HEK293 (cell line): ENCODE data around the gene KLRD1.

ENCODE experiments used
- BCL11A ChIP-seq: fragments of 450-650 bp; formaldehyde crosslinking; IDR thresholded peaks from 2 replicates; pipeline ENCODE4 v1.5.1; 2016; ENCODE audit warnings: low read depth, missing biosample characterization, missing genetic modification characterization
- MZF1 ChIP-seq: fragments of 450-650 bp; formaldehyde crosslinking; IDR thresholded peaks from 2 replicates; pipeline ENCODE4 v1.5.1; 2017; ENCODE audit warnings: missing biosample characterization, missing genetic modification characterization, borderline replicate concordance
- ZIC2 ChIP-seq: fragments of 450-650 bp; formaldehyde crosslinking; IDR thresholded peaks from 2 replicates; pipeline ENCODE4 v1.5.1; 2016; ENCODE audit warnings: missing biosample characterization, missing genetic modification characterization
- ZNF121 ChIP-seq: fragments of 450-650 bp; formaldehyde crosslinking; IDR thresholded peaks from 2 replicates; pipeline ENCODE4 v1.5.1; 2016; ENCODE audit warnings: missing biosample characterization, missing genetic modification characterization
- ZNF157 ChIP-seq: fragments of 450-650 bp; formaldehyde crosslinking; IDR thresholded peaks from 2 replicates; pipeline ENCODE4 v1.5.1; 2016; ENCODE audit warnings: missing biosample characterization, missing genetic modification characterization
- ZNF23 ChIP-seq: fragments of 450-650 bp; formaldehyde crosslinking; IDR thresholded peaks from 2 replicates; pipeline ENCODE4 v1.5.1; 2016; ENCODE audit warnings: missing biosample characterization, missing genetic modification characterization, borderline replicate concordance
- ZNF274 ChIP-seq, 2 experiments: fragments of 200-500 bp in 1 of 2; fragments of 450-650 bp in 1 of 2; sonication (Bioruptor generic) in 1 of 2; formaldehyde crosslinking in 1 of 2; IDR thresholded peaks; 2 replicates each; pipeline versions ENCODE4 v1.5.1 to v1.6.1; 2014 to 2016; ENCODE audit warnings: borderline replicate concordance in 1 of 2, inconsistent platforms in 1 of 2, low read length in 1 of 2, missing biosample characterization in 1 of 2, missing genetic modification characterization in 1 of 2
- ZNF335 ChIP-seq: fragments of 450-650 bp; formaldehyde crosslinking; conservative IDR thresholded peaks from 2 replicates; pipeline ENCODE4 v1.5.1; 2016; ENCODE audit warnings: missing biosample characterization, missing genetic modification characterization
- TF ChIP-seq, protein P1 (sequence below): fragments of 450-650 bp; formaldehyde crosslinking; IDR thresholded peaks from 2 replicates; pipeline ENCODE4 v1.5.1; 2016; ENCODE audit warnings: missing biosample characterization, missing genetic modification characterization
- TF ChIP-seq, protein P2 (sequence below): fragments of 450-650 bp; formaldehyde crosslinking; IDR thresholded peaks from 2 replicates; pipeline ENCODE4 v1.5.1; 2016; ENCODE audit warnings: missing biosample characterization, missing genetic modification characterization
- TF ChIP-seq, protein P3 (sequence below): fragments of 450-650 bp; formaldehyde crosslinking; IDR thresholded peaks from 2 replicates; pipeline ENCODE4 v1.5.1; 2016; ENCODE audit warnings: missing biosample characterization, missing genetic modification characterization
- TF ChIP-seq, protein P4 (sequence below): fragments of 450-650 bp; formaldehyde crosslinking; conservative IDR thresholded peaks from 2 replicates; pipeline ENCODE4 v1.5.1; 2016; ENCODE audit warnings: low read depth, missing biosample characterization, missing genetic modification characterization
- TF ChIP-seq, protein P5 (sequence below): fragments of 450-650 bp; IDR thresholded peaks from 2 replicates; pipeline ENCODE4 v1.5.1; 2018; ENCODE audit warnings: missing biosample characterization, missing genetic modification characterization
- TF ChIP-seq, protein P6 (sequence below): sonication (generic); formaldehyde crosslinking; IDR thresholded peaks from 2 replicates; pipeline ENCODE4 v1.8.1; 2022; ENCODE audit warnings: mild to moderate bottlenecking, moderate library complexity, missing genetic modification reagents

DNA sequence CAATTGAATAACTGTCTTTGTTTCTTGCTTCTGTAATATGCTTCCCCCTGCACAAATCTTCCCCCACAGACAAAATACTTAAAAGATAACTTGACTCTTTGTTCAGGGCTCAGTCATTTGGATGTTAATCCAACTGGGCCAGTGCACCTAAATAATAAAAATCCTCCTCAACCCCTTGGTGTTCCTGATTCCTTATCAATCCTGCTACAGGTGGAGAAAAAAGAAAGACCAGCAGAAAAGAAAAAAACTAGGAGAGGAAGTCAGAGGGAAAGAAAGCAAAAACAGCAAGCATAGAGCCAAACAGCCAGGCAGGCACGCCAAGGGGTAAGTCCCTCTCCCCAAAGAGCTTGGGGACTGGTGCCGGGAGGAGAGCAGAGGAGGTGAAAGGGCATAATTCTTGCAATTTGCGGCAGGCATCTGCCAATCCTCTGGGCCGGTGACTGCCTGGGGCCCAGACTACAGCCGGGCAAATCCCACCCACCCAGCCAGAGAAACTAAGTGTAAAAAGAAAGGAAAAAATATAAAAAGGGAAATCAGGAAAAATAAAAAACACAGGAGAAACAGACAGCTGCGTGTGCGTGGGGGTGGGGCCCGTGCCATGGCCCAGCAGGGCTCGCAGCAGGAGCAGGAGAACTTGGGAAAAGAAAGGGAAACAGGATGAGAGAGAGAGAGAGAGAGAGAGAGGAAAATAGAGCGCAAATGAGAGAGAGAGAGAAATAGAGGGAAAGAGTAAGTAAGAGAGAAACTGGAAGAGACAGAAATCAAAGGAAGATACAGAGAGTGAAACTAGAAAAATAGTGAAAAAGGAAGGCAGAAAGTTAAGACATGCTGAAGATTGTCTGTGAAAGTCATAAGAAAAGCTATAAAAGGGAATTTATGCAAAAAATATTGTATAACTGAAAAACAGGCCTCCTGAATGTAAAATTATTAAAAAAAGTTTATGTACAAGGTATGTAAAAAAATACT lies 60.8 kb downstream of the KLRD1 start:
- no peak for TF ChIP-seq ZNF157 (tag by site-specific recombination)
- TF ChIP-seq, protein P1, sequence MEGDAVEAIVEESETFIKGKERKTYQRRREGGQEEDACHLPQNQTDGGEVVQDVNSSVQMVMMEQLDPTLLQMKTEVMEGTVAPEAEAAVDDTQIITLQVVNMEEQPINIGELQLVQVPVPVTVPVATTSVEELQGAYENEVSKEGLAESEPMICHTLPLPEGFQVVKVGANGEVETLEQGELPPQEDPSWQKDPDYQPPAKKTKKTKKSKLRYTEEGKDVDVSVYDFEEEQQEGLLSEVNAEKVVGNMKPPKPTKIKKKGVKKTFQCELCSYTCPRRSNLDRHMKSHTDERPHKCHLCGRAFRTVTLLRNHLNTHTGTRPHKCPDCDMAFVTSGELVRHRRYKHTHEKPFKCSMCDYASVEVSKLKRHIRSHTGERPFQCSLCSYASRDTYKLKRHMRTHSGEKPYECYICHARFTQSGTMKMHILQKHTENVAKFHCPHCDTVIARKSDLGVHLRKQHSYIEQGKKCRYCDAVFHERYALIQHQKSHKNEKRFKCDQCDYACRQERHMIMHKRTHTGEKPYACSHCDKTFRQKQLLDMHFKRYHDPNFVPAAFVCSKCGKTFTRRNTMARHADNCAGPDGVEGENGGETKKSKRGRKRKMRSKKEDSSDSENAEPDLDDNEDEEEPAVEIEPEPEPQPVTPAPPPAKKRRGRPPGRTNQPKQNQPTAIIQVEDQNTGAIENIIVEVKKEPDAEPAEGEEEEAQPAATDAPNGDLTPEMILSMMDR (tag by site-specific recombination) = no peak
- TF ChIP-seq, protein P2, sequence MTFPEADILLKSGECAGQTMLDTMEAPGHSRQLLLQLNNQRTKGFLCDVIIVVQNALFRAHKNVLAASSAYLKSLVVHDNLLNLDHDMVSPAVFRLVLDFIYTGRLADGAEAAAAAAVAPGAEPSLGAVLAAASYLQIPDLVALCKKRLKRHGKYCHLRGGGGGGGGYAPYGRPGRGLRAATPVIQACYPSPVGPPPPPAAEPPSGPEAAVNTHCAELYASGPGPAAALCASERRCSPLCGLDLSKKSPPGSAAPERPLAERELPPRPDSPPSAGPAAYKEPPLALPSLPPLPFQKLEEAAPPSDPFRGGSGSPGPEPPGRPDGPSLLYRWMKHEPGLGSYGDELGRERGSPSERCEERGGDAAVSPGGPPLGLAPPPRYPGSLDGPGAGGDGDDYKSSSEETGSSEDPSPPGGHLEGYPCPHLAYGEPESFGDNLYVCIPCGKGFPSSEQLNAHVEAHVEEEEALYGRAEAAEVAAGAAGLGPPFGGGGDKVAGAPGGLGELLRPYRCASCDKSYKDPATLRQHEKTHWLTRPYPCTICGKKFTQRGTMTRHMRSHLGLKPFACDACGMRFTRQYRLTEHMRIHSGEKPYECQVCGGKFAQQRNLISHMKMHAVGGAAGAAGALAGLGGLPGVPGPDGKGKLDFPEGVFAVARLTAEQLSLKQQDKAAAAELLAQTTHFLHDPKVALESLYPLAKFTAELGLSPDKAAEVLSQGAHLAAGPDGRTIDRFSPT = no peak
- no peak for TF ChIP-seq ZNF274 (IDR thresholded peaks at IDR 0.05; ENCODE audit: low read length)
- no peak for TF ChIP-seq ZNF274 (tag by site-specific recombination; IDR thresholded peaks at IDR 0.05; ENCODE audit: borderline replicate concordance)
- TF ChIP-seq, protein P3, sequence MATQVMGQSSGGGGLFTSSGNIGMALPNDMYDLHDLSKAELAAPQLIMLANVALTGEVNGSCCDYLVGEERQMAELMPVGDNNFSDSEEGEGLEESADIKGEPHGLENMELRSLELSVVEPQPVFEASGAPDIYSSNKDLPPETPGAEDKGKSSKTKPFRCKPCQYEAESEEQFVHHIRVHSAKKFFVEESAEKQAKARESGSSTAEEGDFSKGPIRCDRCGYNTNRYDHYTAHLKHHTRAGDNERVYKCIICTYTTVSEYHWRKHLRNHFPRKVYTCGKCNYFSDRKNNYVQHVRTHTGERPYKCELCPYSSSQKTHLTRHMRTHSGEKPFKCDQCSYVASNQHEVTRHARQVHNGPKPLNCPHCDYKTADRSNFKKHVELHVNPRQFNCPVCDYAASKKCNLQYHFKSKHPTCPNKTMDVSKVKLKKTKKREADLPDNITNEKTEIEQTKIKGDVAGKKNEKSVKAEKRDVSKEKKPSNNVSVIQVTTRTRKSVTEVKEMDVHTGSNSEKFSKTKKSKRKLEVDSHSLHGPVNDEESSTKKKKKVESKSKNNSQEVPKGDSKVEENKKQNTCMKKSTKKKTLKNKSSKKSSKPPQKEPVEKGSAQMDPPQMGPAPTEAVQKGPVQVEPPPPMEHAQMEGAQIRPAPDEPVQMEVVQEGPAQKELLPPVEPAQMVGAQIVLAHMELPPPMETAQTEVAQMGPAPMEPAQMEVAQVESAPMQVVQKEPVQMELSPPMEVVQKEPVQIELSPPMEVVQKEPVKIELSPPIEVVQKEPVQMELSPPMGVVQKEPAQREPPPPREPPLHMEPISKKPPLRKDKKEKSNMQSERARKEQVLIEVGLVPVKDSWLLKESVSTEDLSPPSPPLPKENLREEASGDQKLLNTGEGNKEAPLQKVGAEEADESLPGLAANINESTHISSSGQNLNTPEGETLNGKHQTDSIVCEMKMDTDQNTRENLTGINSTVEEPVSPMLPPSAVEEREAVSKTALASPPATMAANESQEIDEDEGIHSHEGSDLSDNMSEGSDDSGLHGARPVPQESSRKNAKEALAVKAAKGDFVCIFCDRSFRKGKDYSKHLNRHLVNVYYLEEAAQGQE (tag by site-specific recombination) = no peak
- TF ChIP-seq, protein P4, sequence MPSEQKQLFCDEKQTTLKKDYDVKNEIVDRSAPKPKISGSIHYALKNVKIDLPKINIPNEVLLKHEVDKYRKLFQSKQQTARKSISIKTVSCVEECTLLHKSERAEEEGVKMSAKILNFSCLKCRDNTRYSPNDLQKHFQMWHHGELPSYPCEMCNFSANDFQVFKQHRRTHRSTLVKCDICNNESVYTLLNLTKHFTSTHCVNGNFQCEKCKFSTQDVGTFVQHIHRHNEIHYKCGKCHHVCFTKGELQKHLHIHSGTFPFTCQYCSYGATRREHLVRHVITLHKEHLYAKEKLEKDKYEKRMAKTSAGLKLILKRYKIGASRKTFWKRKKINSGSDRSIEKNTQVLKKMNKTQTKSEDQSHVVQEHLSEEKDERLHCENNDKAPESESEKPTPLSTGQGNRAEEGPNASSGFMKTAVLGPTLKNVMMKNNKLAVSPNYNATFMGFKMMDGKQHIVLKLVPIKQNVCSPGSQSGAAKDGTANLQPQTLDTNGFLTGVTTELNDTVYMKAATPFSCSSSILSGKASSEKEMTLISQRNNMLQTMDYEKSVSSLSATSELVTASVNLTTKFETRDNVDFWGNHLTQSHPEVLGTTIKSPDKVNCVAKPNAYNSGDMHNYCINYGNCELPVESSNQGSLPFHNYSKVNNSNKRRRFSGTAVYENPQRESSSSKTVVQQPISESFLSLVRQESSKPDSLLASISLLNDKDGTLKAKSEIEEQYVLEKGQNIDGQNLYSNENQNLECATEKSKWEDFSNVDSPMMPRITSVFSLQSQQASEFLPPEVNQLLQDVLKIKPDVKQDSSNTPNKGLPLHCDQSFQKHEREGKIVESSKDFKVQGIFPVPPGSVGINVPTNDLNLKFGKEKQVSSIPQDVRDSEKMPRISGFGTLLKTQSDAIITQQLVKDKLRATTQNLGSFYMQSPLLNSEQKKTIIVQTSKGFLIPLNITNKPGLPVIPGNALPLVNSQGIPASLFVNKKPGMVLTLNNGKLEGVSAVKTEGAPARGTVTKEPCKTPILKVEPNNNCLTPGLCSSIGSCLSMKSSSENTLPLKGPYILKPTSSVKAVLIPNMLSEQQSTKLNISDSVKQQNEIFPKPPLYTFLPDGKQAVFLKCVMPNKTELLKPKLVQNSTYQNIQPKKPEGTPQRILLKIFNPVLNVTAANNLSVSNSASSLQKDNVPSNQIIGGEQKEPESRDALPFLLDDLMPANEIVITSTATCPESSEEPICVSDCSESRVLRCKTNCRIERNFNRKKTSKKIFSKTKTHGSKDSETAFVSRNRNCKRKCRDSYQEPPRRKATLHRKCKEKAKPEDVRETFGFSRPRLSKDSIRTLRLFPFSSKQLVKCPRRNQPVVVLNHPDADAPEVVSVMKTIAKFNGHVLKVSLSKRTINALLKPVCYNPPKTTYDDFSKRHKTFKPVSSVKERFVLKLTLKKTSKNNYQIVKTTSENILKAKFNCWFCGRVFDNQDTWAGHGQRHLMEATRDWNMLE (tag by site-specific recombination) = no peak
- TF ChIP-seq, protein P5, sequence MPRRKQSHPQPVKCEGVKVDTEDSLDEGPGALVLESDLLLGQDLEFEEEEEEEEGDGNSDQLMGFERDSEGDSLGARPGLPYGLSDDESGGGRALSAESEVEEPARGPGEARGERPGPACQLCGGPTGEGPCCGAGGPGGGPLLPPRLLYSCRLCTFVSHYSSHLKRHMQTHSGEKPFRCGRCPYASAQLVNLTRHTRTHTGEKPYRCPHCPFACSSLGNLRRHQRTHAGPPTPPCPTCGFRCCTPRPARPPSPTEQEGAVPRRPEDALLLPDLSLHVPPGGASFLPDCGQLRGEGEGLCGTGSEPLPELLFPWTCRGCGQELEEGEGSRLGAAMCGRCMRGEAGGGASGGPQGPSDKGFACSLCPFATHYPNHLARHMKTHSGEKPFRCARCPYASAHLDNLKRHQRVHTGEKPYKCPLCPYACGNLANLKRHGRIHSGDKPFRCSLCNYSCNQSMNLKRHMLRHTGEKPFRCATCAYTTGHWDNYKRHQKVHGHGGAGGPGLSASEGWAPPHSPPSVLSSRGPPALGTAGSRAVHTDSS (tag by site-specific recombination) = no peak
- no peak for TF ChIP-seq ZNF121 (tag by site-specific recombination)
- TF ChIP-seq ZNF23 (tag by site-specific recombination) = no peak
- no peak for TF ChIP-seq ZNF335 (tag by site-specific recombination)
- no peak for TF ChIP-seq ZIC2 (tag by site-specific recombination)
- TF ChIP-seq, protein P6, sequence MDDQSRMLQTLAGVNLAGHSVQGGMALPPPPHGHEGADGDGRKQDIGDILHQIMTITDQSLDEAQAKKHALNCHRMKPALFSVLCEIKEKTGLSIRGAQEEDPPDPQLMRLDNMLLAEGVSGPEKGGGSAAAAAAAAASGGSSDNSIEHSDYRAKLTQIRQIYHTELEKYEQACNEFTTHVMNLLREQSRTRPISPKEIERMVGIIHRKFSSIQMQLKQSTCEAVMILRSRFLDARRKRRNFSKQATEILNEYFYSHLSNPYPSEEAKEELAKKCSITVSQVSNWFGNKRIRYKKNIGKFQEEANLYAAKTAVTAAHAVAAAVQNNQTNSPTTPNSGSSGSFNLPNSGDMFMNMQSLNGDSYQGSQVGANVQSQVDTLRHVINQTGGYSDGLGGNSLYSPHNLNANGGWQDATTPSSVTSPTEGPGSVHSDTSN (CRISPR knock-in tag) = no peak
- no peak for TF ChIP-seq BCL11A (tag by site-specific recombination)
- no peak for TF ChIP-seq MZF1 (tag by site-specific recombination)
